Measurements from ENCODE around the gene ADARB1.
"Not testable (repeated sequence)": the region's sequence is repeated elsewhere in the genome, so short reads cannot be mapped to it uniquely, and the experiment has no call there.

ADARB1 gene

GRCh38 chr21:45128613-45129188 lies 54.3 kb downstream of the ADARB1 start:
- DNase-seq (ENCODE audit: low spot score): peak; percentile 73
- peak; percentile 73 for TF ChIP-seq CTCF (IDR thresholded peaks at IDR 0.05; ENCODE audit: extremely low read depth, missing control alignments)

- no peak for TF ChIP-seq CTCF (IDR thresholded peaks at IDR 0.05; ENCODE audit: extremely low read depth, missing control alignments)
- DNase-seq (ENCODE audit: low spot score): no peak
These were observed 55.0 kb downstream of the ADARB1 start for GRCh38 chr21:45129189-45129923.

- no peak for TF ChIP-seq CTCF (IDR thresholded peaks at IDR 0.05; ENCODE audit: extremely low read depth, missing control alignments)
- DNase-seq (ENCODE audit: low spot score): peak; percentile 45
These were observed 56.0 kb downstream of the ADARB1 start for GRCh38 chr21:45130324-45130774.

GRCh38 chr21:45131537-45131999 lies 57.2 kb downstream of the ADARB1 start:
- TF ChIP-seq CTCF (IDR thresholded peaks at IDR 0.05; ENCODE audit: extremely low read depth, missing control alignments): no peak
- no peak for DNase-seq (ENCODE audit: low spot score)

GRCh38 chr21:45132841-45133573 lies 58.6 kb downstream of the ADARB1 start:
- no peak for TF ChIP-seq CTCF (IDR thresholded peaks at IDR 0.05; ENCODE audit: extremely low read depth, missing control alignments)
- no peak for DNase-seq (ENCODE audit: low spot score)

- DNase-seq (ENCODE audit: low spot score): not testable (repeated sequence)
These were observed 59.3 kb downstream of the ADARB1 start for GRCh38 chr21:45133574-45134278.

- DNase-seq (ENCODE audit: low spot score): no peak
- TF ChIP-seq CTCF (IDR thresholded peaks at IDR 0.05; ENCODE audit: extremely low read depth, missing control alignments): no peak
These were observed 60.1 kb downstream of the ADARB1 start for GRCh38 chr21:45134279-45135076.

Data from GM20000 (cell line).